EL (cell line): ENCODE measurements around the gene IGFBP7.

Experiments used
- DNase-seq: peaks from one replicate; pipeline ENCODE4 v3.0.0-alpha.2; 2016

Gene IGFBP7

GRCh38 chr4:57034520-57034919 lies 75.7 kb downstream of the IGFBP7 start:
- no peak for DNase-seq

- peak; percentile 95 for DNase-seq
Measured at GRCh38 chr4:57023104-57023503, 87.1 kb downstream of the IGFBP7 start.

- peak; percentile 79 for DNase-seq
Measured at GRCh38 chr4:57020467-57021101, 89.6 kb downstream of the IGFBP7 start.

- DNase-seq, result no peak
Measured at GRCh38 chr4:57018980-57019379, 91.2 kb downstream of the IGFBP7 start.

GRCh38 chr4:57013543-57014120 lies 96.6 kb downstream of the IGFBP7 start:
- DNase-seq, result no peak

GRCh38 chr4:56999751-57000150 lies 110.4 kb downstream of the IGFBP7 start:
- DNase-seq, result no peak

- DNase-seq, result no peak
Measured at GRCh38 chr4:56995525-56995924, 114.7 kb downstream of the IGFBP7 start.

GRCh38 chr4:56990109-56990905 lies 119.9 kb downstream of the IGFBP7 start:
- peak; percentile 53 for DNase-seq

- no peak for DNase-seq
Measured at GRCh38 chr4:56986952-56987351, 123.2 kb downstream of the IGFBP7 start.

GRCh38 chr4:56986192-56986591 lies 124.0 kb downstream of the IGFBP7 start:
- DNase-seq, result no peak

- peak; percentile 57 for DNase-seq
Measured at GRCh38 chr4:56981795-56982201, 128.4 kb downstream of the IGFBP7 start.
